Effector CD8-positive, alpha-beta T cell (primary cell): Measurements from ENCODE around the gene RPRM.
"Not testable (repeated sequence)": the region's sequence is repeated elsewhere in the genome, so short reads cannot be mapped to it uniquely, and the experiment has no call there.

Experiments
- DNase-seq: peaks from one replicate; lab custom pipeline; 2025; lab: John Stamatoyannopoulos, UW

RPRM gene

DNA sequence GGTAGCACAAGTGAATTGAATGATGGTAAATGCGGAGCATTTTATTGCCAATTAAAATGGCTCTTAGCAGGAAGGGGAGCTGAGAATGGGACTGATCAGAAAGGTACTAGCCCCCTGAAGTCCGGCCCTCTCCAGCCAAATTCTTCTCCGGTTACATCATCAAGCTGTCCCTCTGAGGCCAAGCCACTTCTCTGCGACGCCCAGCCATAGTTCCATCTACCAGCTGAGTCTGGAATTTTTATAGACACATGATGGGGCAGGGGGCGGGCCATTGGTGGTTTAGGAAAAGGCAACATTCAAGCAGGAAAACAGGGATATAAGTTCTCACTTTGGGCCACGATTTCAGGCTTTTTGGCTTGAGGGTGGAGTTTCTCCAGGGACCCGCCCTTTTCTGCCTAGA, 22.7 kb downstream of the RPRM start:
- no peak for DNase-seq

GRCh38 chr2:153455403-153455802, 23.2 kb downstream of the RPRM start:
- no peak for DNase-seq

GRCh38 chr2:153451611-153452010, 27.0 kb downstream of the RPRM start:
- no peak for DNase-seq

GRCh38 chr2:153443106-153443505, 35.5 kb downstream of the RPRM start:
- no peak for DNase-seq

- not testable (repeated sequence) for DNase-seq
Observed at GRCh38 chr2:153442616-153443015, 35.9 kb downstream of the RPRM start.

DNA sequence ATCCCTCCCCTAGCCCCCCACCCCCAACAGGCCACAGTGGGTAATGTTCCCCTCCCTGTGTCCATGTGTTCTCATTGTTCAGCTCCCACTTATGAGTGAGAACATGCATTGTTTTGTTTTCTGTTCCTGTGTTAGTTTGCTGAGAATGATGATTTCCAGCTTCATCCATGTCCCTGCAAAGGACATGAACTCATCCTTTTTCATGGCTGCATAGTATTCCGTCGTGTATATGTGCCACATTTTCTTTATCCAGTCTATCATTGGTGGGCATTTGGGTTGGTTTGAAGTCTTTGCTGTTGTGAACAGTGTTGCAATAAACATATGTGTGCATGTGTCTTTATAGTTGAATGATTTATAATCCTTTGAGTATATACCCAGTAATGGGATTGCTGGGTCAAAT, 38.5 kb downstream of the RPRM start:
- DNase-seq: not testable (repeated sequence)

DNA sequence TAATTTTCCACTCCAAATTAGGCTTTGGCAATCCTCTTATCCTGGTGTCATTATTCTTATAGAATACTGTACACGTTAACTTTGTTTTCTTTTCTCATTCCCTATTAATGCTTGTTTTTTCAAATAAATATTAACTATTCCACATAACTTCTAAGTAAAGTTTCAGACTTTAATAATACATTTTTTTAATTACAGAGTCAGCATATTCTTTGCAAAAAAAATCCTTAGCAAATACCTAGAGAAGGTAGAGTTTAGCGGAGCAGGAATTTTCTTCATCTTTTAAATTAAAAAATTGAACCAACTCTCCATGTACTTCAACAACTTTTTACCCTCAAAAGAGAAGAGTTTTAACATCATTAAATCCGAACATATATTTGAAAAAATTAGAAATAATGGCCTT, 45.2 kb downstream of the RPRM start:
- no peak for DNase-seq

DNA sequence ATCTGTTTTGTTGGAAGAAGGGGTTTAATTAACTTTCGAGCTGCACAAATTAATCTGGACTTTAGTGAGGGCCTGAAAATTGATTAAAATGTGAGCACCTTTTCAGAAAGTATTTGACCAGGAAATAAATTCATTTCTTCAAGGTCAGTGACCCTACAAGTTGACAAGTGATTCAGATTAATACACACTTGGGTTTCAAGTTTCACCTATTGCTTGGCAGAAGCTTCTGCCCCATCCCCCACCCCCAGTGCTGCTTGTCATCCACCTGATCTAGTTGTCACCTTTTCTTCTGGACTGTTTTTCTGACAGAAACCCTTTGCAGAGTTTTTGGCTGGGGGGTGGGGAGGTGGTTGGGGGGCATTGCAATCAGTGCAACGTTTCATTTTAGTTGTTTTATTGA, 46.2 kb downstream of the RPRM start:
- no peak for DNase-seq

DNA sequence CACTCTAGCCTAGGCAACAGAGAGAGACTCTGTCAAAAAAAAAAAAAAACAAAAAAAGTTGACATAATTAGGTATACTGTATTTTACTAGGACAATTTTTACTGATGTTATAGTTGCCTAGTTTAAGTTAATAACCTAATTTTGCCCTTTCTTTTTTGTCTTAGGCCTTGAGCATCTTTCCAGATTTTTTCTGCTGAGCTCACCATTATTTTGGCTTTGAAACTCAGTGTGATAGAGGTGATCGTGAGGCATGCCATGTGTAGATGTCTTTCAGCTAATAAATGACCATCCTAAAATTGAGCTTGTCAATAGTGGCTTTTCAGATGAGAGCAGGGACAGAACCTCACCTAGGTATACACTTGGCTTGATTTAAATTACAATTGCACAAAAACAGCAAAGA, 47.4 kb downstream of the RPRM start:
- no peak for DNase-seq
